CD4-positive, alpha-beta T cell (primary cell): ENCODE results near the gene COL20A1. TPM values are rescaled to one million over a fixed set of nuclear protein-coding genes. Genes with fewer than 3 reads are reported as not detected.

Source experiments
- ATAC-seq: fragments of 200-7000 bp; cut with Tn5 transposase; one replicate; pipeline ENCODE4 v1.10.0; 2022; ENCODE audit warnings: mild to moderate bottlenecking; ENCODE audit not compliant: poor library complexity
- CTCF ChIA-PET: fragments of 350-600 bp; sonication (Branson Sonifier 250); formaldehyde crosslinking; loops from one replicate; lab custom pipeline; 2021; ENCODE audit warnings: antibody characterized with exemption, inconsistent platforms; lab: Charles Lee
- POLR2A ChIA-PET: fragments of 350-600 bp; sonication (Branson Sonifier 250); formaldehyde crosslinking; loops from one replicate; lab custom pipeline; 2021; ENCODE audit warnings: antibody characterized with exemption, inconsistent platforms; lab: Charles Lee
- DNase-seq, 14 experiments: peaks; one replicate each; pipeline ENCODE4 v3.0.0-alpha.2; 2013 to 2020; ENCODE audit warnings: mixed read lengths in 2 of 14
- H3K27ac ChIP-seq, 2 donors: one replicate each; pipeline versions ENCODE4 v1.5.1 to v1.7.0; 2013; ENCODE audit warnings: low read length in 2 of 2, low read depth in 1 of 2, mild to moderate bottlenecking in 1 of 2
- H3K27me3 ChIP-seq, 2 experiments: 1 replicate in 1 of 2; 2 replicates in 1 of 2; pipeline versions ENCODE4 v1.6.1 to v1.7.0; 2013; ENCODE audit warnings: low read length in 2 of 2, control low read depth in 1 of 2, mild to moderate bottlenecking in 1 of 2, moderate library complexity in 1 of 2; ENCODE audit not compliant: insufficient read depth in 2 of 2, control insufficient read depth in 1 of 2
- H3K36me3 ChIP-seq: one replicate; pipeline ENCODE4 v1.6.1; 2013; ENCODE audit warnings: low read length, control low read depth; ENCODE audit not compliant: insufficient read depth
- H3K4me1 ChIP-seq: one replicate; pipeline ENCODE4 v1.6.1; 2013; ENCODE audit warnings: low read length, control low read depth; ENCODE audit not compliant: insufficient read depth
- H3K4me3 ChIP-seq: one replicate; pipeline ENCODE4 v1.5.1; 2013; ENCODE audit warnings: mild to moderate bottlenecking, low read length, moderate library complexity
- H3K9me3 ChIP-seq, 2 experiments: 1 replicate in 1 of 2; 2 replicates in 1 of 2; pipeline versions ENCODE4 v1.6.1 to v1.7.0; 2013; ENCODE audit warnings: low read length in 2 of 2, mild to moderate bottlenecking in 2 of 2, control low read depth in 1 of 2, moderate library complexity in 1 of 2; ENCODE audit not compliant: control insufficient read depth in 1 of 2, insufficient read depth in 1 of 2
- H3K27ac Mint-ChIP-seq: one replicate; pipeline ENCODE4 v1.8.0; 2020; ENCODE audit warnings: mixed read lengths
- H3K27me3 Mint-ChIP-seq: one replicate; pipeline ENCODE4 v1.8.0; 2021; ENCODE audit warnings: mixed read lengths
- H3K36me3 Mint-ChIP-seq: one replicate; pipeline ENCODE4 v1.8.0; 2021; ENCODE audit warnings: low read depth, mixed read lengths
- H3K4me1 Mint-ChIP-seq: one replicate; pipeline ENCODE4 v1.8.0; 2021; ENCODE audit warnings: low read depth, mixed read lengths
- H3K4me3 Mint-ChIP-seq: one replicate; pipeline ENCODE4 v1.8.0; 2020; ENCODE audit warnings: mild to moderate bottlenecking, mixed read lengths
- H3K9me3 Mint-ChIP-seq: one replicate; pipeline ENCODE4 v1.8.0; 2020; ENCODE audit warnings: mixed read lengths
- intact Hi-C, 2 experiments: fragments of 100-400 bp; cut with DNase I in 1 of 2; cut with micrococcal nuclease in 1 of 2; formaldehyde crosslinking; loops; one replicate each; pipeline versions ENCODE4 v1.15.1 to v1.9.0; 2023 to 2025; cut with DNase I, micrococcal nuclease
- total RNA-seq, 174 experiments: library from RNA in 2 of 174; stranded (reverse) in 2 of 174; gene quantifications; one replicate each; pipeline ENCODE4 v1.2.3 and lab custom pipeline; 2021 to 2026
- TF ChIP-seq, protein P1 (sequence below): fragments of 200-600 bp; IDR thresholded peaks from one replicate; pipeline ENCODE4 v1.8.0; 2022; ENCODE audit warnings: antibody characterized with exemption, mild to moderate bottlenecking

The COL20A1 gene
- total RNA-seq, 2 experiments from 2014 or later = 0.03 TPM; not detected in 1

- Mint-ChIP-seq H3K4me1 (peaks cover 6% of the 10 kb centered on the region), H3K27me3 (peaks cover 70% of the 10 kb centered on the region), H3K27ac (no peak overlapping the region), H3K4me3 (no peak overlapping the region), H3K9me3 (no peaks in the 10 kb centered on the region), H3K36me3 (no peaks in the 10 kb centered on the region)
- CTCF ChIA-PET = no interaction called here
- DNase-seq (no peak), ATAC-seq (peak; percentile 37)
- Histone ChIP-seq H3K36me3 (no peaks in the 10 kb centered on the region), H3K27ac (no peak overlapping the region), H3K4me1 (peaks cover 9% of the 10 kb centered on the region), H3K4me3 (peak overlapping the region; percentile 12), H3K27me3 (peaks cover 42 to 44% of the 10 kb centered on the region in 2 experiments), H3K9me3 (peaks cover 0 to 8% of the 10 kb centered on the region in 2 experiments)
- POLR2A ChIA-PET = no interaction called here
- TF ChIP-seq, protein P1, sequence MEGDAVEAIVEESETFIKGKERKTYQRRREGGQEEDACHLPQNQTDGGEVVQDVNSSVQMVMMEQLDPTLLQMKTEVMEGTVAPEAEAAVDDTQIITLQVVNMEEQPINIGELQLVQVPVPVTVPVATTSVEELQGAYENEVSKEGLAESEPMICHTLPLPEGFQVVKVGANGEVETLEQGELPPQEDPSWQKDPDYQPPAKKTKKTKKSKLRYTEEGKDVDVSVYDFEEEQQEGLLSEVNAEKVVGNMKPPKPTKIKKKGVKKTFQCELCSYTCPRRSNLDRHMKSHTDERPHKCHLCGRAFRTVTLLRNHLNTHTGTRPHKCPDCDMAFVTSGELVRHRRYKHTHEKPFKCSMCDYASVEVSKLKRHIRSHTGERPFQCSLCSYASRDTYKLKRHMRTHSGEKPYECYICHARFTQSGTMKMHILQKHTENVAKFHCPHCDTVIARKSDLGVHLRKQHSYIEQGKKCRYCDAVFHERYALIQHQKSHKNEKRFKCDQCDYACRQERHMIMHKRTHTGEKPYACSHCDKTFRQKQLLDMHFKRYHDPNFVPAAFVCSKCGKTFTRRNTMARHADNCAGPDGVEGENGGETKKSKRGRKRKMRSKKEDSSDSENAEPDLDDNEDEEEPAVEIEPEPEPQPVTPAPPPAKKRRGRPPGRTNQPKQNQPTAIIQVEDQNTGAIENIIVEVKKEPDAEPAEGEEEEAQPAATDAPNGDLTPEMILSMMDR = no peak
- intact Hi-C loops = no loop called here
Observed at GRCh38 chr20:63253438-63254231, 39.4 kb upstream of the COL20A1 start.

GRCh38 chr20:63254232-63254605 lies 38.8 kb upstream of the COL20A1 start, which contains the start of gene NKAIN4:
Gene NKAIN4, minus strand, starts transcription at chr20:63254463. Its CDS starts 13 bp downstream, at chr20:63254450.
- TF ChIP-seq, protein P1 = no peak
- no peak for ATAC-seq
- ChIA-PET POLR2A (no interaction called here), CTCF (no interaction called here)
- H3K4me1 ChIP-seq = peaks cover 9% of the 10 kb centered on the region
- no peak for DNase-seq
- no peak within 1 kb of the TSS for H3K27ac ChIP-seq
- intact Hi-C loops = no loop called here
- H3K9me3 ChIP-seq = peaks cover 0 to 8% of the 10 kb centered on the region in 2 experiments
- Mint-ChIP-seq H3K27me3 (peaks cover 69% of the 10 kb centered on the region), H3K9me3 (no peaks in the 10 kb centered on the region), H3K4me1 (peaks cover 6% of the 10 kb centered on the region), H3K27ac (no peak within 1 kb of the TSS), H3K36me3 (no peaks in the 10 kb centered on the region), H3K4me3 (no peak within 1 kb of the TSS)
- H3K4me3 ChIP-seq = peak within 1 kb of the TSS; percentile 12
- H3K36me3 ChIP-seq = no peaks in the 10 kb centered on the region
- H3K27me3 ChIP-seq = peaks cover 40 to 46% of the 10 kb centered on the region in 2 experiments

DNA sequence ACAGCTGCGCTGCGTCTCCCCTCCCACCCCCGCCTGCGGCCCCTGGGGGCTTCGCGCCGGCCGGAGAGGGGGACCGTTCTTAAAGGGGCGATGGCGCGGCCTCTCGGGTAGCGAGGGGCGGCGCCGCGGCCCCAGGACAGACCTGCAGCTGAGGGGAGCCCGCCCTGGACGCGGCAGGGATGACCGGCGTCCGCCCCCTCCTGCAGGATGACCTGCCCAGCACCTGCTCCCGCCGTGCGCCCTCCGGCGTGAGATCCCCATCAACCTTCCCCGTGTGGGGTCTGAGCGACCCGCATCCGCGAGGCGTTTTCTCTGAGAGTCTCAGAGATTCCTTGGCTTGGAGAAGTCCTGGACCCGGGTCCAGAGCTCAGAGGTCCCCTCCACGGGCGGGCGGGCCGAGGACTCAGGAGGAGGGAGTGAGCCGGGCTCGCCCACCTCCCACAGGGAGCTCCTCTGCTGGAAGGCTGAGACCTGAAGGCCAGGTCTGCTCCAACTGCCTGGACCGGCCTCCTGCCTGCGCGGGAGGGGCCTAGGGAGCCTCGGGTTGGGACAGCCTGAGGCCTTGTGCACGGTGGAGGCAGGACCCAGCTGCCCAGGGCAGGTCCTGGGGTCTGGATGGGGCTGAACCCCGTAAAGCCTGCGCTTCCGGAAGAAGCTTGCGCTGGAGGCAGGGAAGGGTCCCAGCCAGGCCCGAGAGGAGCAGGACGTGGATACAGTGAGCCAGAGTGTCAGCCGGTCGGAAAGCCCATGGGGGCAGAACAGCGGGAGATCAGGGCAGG lies 38.2 kb upstream of the COL20A1 start:
- peaks cover 6% of the 10 kb centered on the region for H3K4me1 Mint-ChIP-seq
- no peaks in the 10 kb centered on the region for H3K9me3 Mint-ChIP-seq
- no peak overlapping the region for H3K4me3 ChIP-seq
- no peak overlapping the region for H3K4me3 Mint-ChIP-seq
- peaks cover 40 to 43% of the 10 kb centered on the region in 2 experiments for H3K27me3 ChIP-seq
- H3K9me3 ChIP-seq = peaks cover 0 to 8% of the 10 kb centered on the region in 2 experiments
- DNase-seq (no peak), ATAC-seq (no peak)
- POLR2A ChIA-PET = no interaction called here
- no peaks in the 10 kb centered on the region for H3K36me3 Mint-ChIP-seq
- H3K27ac Mint-ChIP-seq = no peak overlapping the region
- CTCF ChIA-PET = no interaction called here
- peaks cover 9% of the 10 kb centered on the region for H3K4me1 ChIP-seq
- no peaks in the 10 kb centered on the region for H3K36me3 ChIP-seq
- peaks cover 69% of the 10 kb centered on the region for H3K27me3 Mint-ChIP-seq
- no peak overlapping the region for H3K27ac ChIP-seq
- TF ChIP-seq, protein P1 = no peak
- intact Hi-C loops = no loop called here
